Measurements from ENCODE around the gene KIF23. TPM values are rescaled to one million over a fixed set of nuclear protein-coding genes. Genes with fewer than 3 reads are reported as not detected.
A peak's percentile ranks its signal among the peaks of the same experiment; 100 is the strongest.
"Not testable (repeated sequence)": the region's sequence is repeated elsewhere in the genome, so short reads cannot be mapped to it uniquely, and the experiment has no call there.

KIF23 gene
- total RNA-seq, 1 donor from 2014 or later, result 6.5 TPM

DNA sequence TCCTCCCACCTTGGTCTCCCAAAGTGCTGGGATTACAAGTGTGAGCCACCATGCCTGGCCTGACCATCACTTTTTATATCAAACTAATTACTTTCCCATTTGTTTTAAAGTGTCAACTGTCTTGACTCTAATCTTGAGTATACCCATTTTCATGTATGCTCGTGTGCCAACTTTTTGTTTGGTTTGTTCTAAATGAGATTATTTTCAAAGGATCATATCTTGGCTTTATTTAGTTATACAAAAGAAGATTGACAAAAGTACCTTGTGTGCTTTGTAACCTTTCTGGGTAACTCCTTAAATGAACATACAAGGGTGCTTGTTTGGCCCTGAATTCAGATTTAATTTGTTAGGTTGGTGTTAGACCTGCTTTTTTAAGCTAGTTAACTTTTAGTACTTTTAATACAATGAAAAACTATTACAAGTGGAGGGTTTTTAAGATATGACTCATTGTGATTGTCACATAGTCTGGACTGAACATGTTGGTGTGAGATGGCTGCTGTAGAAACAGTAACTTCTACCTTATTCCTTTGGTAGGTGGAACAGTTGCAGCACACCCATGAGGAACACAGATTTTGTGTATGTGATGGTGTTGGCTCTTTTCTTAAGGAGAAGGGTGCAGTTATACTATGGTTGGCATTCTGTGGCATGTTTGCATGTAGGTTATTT, 10.7 kb downstream of the KIF23 start:
- no peak for FAIRE-seq
- DNase-seq (ENCODE audit: low spot score in 2 of 2), result no peak

DNA sequence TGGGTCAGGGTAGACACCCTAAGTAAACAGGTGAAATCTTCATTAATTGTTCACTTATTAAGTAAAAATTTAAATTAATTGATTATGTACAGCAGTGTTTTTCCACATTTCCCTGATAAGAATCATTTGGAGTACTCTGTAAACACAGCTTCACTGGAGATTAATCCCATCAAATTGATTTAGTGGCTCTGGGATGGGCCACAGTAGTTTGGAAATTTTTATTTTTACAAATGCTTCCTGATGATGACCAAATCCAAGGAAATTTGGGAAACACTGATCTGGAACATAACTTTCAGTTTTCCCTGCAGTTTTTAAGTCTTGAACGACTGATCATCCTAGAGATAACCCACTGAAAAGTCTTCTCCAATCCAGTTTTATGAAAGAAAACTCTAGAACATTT, 19.7 kb downstream of the KIF23 start:
- DNase-seq (ENCODE audit: low spot score in 2 of 2) (no peak), FAIRE-seq (no peak)

DNA sequence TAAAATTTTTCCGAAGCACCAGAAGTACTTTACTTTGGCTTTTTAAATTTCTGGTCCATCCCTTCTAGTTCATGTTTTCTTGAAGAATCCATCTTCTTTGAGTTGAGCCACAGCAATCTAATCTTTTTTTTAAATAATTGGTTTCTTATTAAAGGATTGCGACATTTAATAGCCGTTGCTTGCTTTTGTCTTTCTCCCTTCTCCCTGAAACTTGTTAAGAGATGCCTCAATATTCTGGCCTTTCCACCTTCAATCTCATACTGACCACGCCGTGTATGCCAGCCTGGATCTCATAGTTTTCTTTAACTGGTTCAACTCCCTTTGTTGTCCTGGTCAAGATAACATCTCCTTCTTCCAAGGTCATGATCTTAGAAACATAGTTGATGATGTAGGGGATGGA, 20.1 kb downstream of the KIF23 start:
- FAIRE-seq (no peak), DNase-seq (ENCODE audit: low spot score in 2 of 2) (no peak)

DNA sequence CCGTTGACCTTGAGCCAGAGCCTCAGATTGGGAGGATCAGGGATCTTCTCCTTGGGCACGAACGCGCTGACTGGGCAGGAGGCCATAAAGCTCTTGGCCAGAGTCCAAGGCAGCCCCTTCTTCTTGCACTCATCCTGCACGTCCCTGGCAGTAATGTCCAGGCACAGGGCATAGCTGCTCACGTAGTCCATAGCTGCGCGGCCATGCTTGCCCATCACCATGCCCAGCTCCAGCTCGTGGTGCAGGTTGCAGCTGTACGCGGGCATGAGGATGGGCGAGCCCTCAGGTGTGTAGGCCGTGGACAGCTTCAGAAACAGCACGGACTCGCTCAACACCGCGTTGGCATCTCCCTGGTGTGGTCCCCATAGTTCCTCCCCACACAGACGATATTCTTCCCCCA, 20.5 kb downstream of the KIF23 start:
- no peak for DNase-seq (ENCODE audit: low spot score in 2 of 2)
- FAIRE-seq, result no peak

DNA sequence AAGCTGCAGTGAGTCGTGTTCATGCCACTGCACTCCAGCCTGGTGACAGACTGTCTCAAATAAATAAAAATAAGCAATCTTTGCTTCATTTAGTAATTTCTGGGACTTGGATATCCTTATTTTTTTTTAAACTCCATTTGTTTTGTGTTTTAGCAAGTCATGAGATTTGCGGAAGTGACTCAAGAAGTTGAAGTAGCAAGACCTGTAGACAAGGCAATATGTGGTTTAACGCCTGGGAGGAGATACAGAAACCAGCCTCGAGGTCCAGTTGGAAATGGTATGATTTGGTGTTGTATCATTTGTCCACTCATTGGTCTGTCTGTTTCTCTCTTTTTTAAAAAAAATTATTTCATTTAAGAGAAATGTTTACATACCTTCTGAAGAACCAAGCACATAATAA, 21.8 kb downstream of the KIF23 start:
- DNase-seq (ENCODE audit: low spot score in 2 of 2) (no peak), FAIRE-seq (no peak)

DNA sequence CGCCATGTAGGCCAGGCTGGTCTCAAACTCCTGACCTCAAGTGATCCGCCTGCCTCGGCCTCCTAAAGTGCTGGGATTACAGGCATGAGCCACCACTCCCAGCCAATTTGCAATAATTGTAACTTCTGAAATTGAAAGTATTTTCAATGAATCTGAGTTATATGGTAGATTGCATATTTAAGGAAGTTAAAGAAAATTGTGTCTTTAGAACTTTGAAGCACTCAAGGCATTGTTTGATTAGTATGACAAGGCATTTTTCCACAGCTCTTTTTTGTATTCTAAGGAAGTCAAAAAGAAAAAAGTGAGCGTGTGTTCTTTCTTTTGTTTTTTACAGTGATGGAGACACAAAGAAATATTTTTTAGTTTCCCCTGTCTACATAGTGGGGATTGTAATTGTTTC, 22.8 kb downstream of the KIF23 start:
- FAIRE-seq, result no peak

DNA sequence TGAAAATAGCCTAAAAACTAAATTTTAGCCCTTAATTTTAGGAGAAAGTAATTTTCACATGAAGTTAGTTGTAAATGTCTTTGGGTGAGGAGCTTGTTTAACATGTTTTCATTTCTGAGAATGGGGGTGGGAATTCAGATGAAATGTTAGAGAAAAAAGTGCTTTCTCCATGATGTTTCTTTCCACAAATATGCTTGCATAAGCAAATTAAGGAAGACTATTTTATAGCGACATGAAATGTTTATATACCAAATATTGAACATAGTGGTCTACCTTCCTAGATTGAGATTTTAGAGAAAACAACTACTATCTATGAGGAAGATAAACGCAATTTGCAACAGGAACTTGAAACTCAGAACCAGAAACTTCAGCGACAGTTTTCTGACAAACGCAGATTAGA, 25.5 kb downstream of the KIF23 start:
- FAIRE-seq (no peak), DNase-seq (ENCODE audit: low spot score in 2 of 2) (no peak)

More for the DNA sequence above, 22.8 kb downstream of the KIF23 start:
- no peak for DNase-seq (ENCODE audit: low spot score in 2 of 2)

DNA sequence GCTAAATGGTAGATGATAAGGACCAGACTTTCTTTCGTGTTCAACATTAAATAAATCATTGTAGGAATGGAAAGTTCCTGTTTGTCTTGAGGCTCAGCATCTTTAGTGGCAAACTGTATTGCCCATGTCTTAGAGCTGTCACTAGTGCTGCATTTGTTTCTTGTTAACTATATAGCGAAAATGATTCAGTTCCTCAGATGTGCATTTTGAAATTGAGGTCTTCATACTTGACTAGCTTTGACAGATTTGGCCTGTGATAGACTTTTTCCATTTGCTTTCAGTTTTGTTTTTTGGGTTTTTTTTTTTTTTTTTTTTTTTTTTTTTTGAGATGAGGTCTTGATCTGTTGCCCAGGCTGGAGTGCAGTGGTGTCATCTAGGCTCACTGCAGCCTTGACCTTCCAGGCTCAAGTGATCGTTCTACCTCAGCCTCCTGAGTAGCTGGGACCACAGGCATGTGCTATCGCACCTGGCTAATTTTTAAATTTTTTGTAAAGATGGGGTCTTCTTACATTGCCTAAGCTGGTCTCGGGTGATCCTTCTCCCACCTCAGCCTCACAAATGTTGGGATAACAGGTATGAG, 29.0 kb downstream of the KIF23 start:
- no peak for DNase-seq (ENCODE audit: low spot score in 2 of 2)
- no peak for FAIRE-seq

DNA sequence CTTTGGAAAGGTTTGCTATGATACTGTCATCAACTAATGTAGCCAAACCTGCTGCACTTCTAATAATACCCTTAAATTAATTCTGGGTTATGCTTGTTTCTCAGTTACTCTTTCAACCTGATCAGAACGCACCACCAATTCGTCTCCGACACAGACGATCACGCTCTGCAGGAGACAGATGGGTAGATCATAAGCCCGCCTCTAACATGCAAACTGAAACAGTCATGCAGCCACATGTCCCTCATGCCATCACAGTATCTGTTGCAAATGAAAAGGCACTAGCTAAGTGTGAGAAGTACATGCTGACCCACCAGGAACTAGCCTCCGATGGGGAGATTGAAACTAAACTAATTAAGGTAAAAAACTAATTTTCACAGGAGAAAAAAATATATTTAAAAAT, 30.5 kb downstream of the KIF23 start:
- no peak for FAIRE-seq
- DNase-seq (ENCODE audit: low spot score in 2 of 2), result no peak

DNA sequence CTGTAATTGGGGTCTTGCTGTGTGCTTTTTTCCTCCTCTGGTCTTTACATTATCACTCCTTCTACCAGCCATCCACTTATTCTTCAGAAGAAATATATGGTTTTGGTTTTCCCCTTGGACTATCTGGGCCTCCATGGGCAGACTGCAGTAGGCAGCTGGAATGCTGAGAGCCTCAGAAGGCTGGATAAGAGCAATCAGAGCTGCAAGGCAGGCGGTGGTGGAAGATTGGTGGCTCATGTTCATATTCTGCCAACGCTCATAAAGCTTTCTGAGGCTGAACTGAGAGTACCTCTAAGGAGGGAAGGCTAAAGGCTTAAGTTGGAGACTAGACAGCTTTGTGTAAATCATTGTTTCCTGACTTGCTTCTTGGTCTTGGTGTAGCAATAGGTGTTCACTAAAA, 32.8 kb downstream of the KIF23 start:
- DNase-seq (ENCODE audit: low spot score in 2 of 2), result no peak
- no peak for FAIRE-seq

DNA sequence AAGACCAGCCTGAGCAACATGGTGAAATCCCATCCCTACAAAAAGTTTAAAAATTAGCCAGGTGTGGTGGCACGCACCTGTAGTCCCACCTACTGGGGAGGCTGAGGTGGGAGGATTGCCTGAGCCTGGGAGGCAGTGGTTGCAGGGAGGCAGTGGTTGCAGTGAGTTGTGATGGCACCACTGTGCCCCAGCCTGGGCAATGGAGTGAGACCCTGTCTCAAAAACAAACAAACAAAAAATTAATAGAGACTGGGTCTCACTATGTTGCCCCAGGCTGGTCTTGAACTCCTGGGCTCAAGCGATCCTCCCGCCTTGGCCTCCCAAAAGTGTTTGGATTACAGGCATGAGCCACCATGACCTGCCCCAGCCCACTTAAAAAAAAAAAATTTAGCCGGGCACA, 36.1 kb downstream of the KIF23 start:
- not testable (repeated sequence) for FAIRE-seq; DNase-seq (ENCODE audit: low spot score in 2 of 2)

DNA sequence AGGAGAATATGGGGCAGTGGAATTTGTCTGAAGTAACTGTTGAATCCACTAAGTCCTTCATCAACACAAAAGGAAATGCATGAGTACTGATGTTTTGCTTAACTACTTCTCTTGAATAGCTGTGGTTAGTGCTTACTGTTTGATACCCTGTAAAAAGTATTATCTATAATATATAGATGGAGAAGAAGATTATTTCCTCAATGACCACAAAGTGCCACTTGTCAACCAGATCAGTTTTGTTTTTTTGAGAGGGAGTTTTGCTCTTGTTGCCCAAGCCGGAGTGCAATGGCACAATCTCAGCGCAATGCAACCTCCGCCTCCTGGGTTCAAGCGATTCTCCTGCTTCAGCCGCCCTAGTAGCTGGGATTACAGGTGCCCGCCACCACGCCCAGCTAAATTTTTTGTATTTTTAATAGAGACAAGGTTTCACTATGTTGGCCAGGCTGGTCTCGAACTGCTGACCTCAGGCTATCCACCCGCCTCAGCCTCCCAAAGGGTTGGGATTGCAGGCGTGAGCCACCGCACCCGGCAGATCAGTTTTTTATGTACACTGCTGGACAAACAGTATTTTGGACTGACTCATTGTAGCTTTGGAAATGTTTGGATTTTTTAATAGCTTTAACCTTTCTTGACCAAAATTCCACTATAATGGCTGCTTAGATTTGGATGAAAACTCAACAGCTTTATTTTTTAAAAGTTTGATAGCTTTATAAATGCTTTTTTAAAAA, 37.0 kb downstream of the KIF23 start:
- FAIRE-seq (no peak), DNase-seq (ENCODE audit: low spot score in 2 of 2) (no peak)

DNA sequence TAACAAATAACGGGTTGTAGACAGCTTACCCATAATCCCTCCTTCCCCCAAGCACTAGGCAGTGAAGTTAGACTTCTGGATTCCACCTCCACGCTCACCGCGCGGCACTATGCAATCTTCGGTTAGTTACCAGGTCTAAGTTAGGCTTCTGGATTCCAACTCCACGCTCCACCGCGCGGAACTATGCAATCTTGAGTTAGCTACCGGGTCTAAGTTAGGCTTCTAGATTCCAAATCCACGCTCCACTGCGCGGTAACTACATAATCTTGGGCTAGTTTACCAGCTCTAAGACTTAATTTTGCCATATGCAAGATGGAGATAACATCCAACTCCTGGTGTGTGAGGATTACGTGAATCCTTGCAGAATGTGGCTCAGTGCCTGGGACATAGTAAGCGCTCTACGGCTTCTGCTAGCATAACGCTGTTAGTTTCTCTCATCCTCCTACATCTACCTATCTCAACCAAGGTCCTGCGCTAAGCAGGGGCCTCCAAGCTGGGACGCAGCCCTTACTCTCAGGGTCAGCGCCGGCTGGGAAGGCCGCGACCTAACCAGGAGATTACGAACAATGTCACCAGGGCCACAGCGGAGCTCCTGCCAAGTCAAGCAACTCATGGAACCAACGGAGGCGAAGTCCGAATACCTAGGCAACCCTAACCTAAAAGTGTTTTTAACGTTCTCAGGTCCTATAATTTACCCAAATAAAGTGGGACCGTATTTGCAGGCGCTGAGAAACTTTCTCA, 38.0 kb downstream of the KIF23 start:
- DNase-seq (ENCODE audit: low spot score in 2 of 2), result no peak
- FAIRE-seq, result no peak

DNA sequence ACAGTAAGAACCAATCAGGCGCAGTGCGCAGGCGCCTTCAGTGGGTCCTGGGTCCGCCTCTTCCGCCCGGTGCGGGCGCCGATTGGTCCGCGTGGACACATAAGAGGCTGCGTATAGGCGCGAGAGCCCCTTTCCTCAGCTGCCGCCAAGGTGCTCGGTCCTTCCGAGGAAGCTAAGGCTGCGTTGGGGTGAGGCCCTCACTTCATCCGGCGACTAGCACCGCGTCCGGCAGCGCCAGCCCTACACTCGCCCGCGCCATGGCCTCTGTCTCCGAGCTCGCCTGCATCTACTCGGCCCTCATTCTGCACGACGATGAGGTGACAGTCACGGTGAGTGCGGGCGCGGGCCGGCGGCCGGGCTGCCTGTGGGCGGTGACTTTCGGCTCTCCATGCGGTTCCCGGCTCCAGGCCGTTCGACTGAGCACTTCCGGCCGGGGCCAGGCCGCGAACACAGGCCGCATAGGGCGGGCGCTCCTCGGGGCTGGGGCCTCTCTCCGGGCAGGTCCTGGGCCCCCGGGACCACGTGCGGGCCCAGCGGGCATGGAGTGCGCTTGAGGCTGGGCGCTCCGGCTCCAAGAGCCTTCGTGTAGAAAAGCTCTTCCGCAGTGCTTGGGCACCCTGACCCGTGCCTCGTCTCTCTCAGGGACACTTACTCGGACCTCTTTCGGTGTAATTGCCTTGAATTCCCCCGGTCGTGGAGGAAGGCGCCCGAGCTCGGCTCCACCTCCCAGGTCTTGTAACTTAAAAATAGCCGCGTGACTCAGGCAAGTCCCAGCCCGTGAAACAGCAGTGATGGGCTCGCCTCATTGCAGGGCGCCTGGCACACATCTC, 38.8 kb downstream of the KIF23 start, which contains the start of gene RPLP1:
RPLP1 (plus strand) TSS at position 127 of the 830 bp plus-strand sequence; CDS start at position 258, 131 bp downstream.
- DNase-seq (ENCODE audit: low spot score in 2 of 2), result peak; percentile 87 to 89
- no peak for FAIRE-seq

DNA sequence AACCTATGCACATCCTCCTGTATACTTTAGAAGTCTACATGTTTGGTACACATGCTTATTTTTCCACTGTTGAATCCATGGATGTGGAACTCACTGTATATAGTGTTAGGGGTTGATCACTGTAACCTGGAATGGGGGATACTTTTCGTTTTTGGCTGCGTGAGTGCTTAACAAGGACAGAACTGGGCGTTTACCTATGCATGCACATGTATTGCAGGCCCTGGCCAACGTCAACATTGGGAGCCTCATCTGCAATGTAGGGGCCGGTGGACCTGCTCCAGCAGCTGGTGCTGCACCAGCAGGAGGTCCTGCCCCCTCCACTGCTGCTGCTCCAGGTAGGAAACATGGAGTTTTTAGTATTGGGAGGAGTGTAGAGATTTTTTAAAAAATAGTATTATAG, 40.8 kb downstream of the KIF23 start:
- no peak for FAIRE-seq

DNA sequence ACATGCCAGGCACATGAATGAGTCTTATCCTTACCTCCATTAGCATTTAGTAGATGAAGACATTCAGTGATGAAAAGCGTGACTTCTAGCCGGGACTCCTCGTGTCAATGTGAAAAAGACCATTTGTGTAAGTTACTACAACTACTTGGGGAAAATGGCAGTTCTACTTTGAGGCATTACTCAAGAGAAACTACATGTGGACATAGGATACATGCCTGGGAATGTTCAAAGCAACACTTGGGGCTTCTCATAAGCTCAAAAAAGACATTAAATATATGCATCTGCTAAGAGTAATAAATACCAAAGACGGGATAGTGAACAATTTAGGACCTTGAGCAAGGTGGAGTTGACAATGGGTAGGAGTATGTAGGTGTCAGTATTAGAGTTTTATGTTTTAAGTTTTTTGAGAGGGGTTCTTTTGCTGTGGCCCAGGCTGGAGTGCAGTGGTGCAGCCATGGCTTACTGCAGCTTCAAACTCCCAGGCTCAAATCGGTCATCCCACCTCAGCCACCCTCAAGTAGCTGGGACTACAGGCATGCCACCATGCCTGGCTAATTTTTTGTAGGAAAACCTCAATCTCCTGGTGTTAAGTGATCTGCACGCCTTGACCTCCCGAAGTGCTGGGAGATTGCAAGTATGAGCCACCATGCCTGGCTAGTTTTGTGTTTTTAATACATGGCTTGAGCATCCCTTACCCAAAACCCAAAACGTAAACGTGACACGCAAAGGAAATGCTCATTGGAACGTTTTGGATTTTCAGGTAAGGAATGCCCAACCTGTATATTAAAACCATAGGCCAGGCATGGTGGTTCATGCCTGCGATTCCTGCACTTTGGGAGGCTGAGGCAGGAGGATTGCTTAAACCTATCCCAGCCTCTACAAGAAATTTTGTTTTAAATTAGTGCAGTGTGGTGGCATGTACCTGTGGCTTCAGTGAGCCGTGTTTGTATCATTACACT, 42.3 kb downstream of the KIF23 start:
- DNase-seq (ENCODE audit: low spot score in 2 of 2), result no peak

More for the DNA sequence above, 40.8 kb downstream of the KIF23 start:
- no peak for DNase-seq (ENCODE audit: low spot score in 2 of 2)

DNA sequence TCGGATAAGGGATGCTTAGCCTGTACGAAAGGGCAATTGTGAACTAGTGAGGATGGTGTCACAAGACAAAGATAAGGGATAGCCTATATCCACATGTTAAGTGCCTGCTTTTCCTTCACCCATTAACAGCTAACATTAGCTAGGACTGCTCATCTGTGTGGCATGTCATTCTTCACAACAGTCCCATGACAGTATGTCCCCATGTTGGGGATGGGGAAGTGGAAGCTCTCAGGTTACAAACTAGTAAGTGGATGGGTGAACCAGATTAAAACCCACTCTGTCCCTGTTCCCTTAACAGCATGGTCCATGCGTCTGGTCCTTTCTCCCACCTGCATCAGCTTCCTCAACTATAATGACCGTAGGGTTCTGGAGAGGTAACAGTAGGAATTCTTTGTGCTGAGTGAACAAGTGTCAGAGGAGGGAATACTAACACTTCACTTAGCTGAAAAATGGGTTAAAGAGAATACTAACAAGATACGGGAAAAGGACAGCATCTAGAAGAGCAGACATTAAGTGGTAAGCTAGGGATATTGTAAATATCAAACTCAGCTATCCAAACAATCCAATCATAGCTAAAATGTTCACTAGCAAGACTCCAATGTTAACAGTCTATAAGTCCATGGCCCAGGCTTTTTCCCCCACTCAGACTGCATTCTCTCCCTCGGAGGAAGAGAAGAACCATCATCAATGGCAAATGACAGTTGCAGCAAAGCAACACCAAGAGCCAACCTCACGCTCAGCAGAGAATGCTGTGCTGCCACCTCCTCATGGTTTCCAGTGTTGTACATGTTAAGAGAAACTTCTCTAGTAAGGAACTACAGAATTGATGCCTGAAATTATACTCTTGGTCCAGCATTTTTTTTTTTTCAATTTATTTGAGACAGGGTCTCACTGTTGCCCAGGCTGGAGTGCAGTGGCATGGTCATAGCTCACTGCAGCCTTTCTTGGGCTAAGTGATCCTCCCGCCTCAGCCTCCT, 43.4 kb downstream of the KIF23 start:
- DNase-seq (ENCODE audit: low spot score in 2 of 2), result no peak
- FAIRE-seq, result no peak

More for the DNA sequence above, 42.3 kb downstream of the KIF23 start:
- FAIRE-seq, result no peak

DNA sequence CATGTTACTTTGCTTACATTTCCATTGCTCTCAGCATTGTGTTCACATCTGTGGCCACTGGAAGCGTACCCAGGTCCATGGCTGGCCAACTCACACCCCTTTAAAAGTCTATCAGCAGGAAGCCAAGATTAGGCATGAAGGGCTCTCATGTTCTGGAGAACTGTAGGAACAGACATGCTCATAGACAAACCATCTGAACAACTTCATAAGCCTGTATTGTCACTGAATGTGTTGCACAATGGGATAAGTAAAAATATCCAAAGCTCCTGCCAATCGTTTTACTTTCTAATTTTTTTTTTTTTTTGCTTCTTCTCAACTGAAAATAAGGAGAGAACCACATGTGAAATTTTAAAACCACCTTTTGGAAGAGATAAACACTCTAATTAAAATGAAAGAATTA, 44.9 kb downstream of the KIF23 start:
- DNase-seq (ENCODE audit: low spot score in 2 of 2) (no peak), FAIRE-seq (no peak)

Data from frontal cortex (tissue), 4 donors.